AG09309 (cell line): ENCODE results near the gene MAGI1.
"Not testable (repeated sequence)": the region's sequence is repeated elsewhere in the genome, so short reads cannot be mapped to it uniquely, and the experiment has no call there.

Experiments used
- DNase-seq: peaks from one replicate; pipeline ENCODE4 v3.0.0-alpha.2; 2010; ENCODE audit warnings: low read depth
- H3K4me3 ChIP-seq: 2 replicates; pipeline ENCODE4 v1.5.1; 2011; ENCODE audit warnings: mild to moderate bottlenecking, low read depth, low read length, moderate library complexity; ENCODE audit not compliant: control insufficient read depth
- CTCF ChIP-seq: IDR thresholded peaks from 2 replicates; pipeline ENCODE4 v1.5.1; 2011; ENCODE audit warnings: mild to moderate bottlenecking, low read depth, low read length, inconsistent platforms; ENCODE audit not compliant: insufficient read depth, control insufficient read depth; ENCODE audit errors: missing control alignments

Gene MAGI1

DNA sequence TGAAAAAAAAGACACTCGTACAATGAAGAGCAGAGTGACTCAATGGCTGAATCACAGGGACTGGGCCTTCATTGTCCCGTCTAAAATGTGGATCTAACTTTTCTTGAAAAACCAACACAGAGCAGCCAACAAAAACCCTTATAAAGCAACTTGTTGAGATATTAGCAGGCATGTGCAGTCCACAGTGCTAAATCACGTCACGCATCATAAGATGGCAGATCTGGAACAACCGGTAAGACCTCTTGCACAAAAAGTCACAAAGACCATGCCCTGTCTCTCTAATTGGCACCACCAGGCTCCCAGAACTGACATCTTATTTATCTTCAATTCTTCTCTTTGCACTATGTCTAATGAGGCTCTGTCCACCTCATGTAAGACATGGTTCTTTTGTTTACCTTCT is 177.0 kb downstream of the MAGI1 start:
- no peak for TF ChIP-seq CTCF
- DNase-seq, result no peak
- no peak overlapping the region for H3K4me3 ChIP-seq

GRCh38 chr3:65859612-65860011 is 179.1 kb downstream of the MAGI1 start:
- not testable (repeated sequence) for H3K4me3 ChIP-seq, DNase-seq

GRCh38 chr3:65858749-65859148 is 180.0 kb downstream of the MAGI1 start:
- TF ChIP-seq CTCF, result no peak
- no peak for DNase-seq
- no peak overlapping the region for H3K4me3 ChIP-seq

GRCh38 chr3:65857327-65857726 is 181.4 kb downstream of the MAGI1 start:
- no peak for DNase-seq
- no peak for TF ChIP-seq CTCF
- no peak overlapping the region for H3K4me3 ChIP-seq

DNA sequence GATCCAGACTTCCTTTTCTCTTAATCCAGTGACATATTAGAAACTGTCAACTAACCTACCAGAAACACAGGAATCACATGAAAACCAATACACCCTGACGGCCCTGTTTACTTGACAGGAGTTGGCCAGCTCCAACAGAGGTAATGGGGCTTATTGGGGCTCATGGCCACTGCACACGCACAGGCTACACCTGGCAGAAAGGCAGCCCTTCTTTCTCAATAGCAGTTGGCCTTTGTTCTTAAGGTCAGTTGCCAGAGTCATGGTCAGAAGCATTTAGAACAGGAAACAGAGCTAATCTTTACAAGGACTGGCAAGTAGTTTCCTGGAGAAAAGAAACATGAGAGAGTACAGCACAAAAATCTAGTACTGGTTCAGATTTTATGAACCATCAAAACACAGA is 181.8 kb downstream of the MAGI1 start:
- no peak overlapping the region for H3K4me3 ChIP-seq
- no peak for DNase-seq
- TF ChIP-seq CTCF, result no peak

DNA sequence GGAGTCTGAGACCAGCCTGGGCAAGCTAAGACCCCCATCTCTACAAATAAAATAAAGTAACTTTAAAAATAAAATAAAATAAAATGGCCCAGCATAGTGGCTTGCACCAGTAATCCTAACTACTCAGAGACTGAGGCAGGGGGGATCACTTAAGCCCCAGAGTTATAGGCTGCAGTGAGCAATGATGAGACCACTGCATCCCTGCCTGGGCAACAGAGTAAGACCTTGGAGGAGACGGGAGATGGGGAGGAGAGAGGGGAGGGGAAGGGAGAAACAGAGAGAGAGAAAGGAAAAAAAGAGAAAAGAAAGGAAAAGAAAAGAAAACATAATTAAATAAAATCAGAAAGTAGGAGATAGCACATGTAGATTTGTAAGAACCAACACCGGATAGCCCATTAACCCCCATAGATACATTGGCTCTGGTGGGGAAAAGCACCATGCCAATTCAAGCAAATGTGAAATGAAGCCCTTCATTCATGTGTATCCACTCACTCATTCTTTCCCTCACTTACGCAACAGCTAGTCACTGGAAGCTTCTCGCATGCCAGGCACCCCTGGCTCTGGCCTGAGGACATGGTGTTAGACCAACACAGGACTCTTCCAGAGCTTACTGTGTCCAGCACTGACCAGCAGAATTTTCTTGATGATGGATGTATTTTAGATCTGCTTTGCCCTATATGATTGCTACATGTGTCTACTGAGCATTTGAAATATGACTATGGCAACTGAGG is 183.2 kb downstream of the MAGI1 start:
- no peak for TF ChIP-seq CTCF
- no peak overlapping the region for H3K4me3 ChIP-seq
- DNase-seq, result peak; percentile 35

- DNase-seq, result no peak
- H3K4me3 ChIP-seq, result no peak overlapping the region
- no peak for TF ChIP-seq CTCF
Observed at GRCh38 chr3:65854606-65855304, 184.0 kb downstream of the MAGI1 start.
